ENCODE measurements around the gene CEP350.

DNA sequence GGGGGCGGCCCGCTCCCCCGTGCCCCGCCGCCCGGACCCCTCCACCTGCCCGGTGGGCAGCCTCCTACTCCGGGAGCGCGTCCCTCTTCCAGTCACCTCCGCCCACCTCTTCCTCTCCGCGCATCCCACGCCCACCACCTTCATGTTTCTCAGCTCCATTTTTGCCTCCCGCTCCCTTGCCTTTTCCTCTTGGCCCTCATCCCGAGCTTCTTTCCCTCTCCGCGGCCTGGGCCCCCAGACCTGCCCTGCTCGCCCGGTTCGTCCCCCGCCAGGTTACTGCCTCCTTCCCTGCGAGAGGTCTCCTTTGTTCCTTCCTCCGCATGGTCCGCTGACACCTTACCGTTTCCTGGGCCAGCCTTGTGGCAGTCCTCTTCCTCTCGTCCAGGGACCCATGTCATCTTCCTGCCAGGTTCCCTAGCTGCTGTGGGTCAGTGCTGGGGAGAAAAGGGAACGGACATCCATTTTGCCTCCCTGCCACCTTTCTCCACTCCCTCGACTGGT, 200.6 kb downstream of the CEP350 start:
- TF ChIP-seq, protein P1, sequence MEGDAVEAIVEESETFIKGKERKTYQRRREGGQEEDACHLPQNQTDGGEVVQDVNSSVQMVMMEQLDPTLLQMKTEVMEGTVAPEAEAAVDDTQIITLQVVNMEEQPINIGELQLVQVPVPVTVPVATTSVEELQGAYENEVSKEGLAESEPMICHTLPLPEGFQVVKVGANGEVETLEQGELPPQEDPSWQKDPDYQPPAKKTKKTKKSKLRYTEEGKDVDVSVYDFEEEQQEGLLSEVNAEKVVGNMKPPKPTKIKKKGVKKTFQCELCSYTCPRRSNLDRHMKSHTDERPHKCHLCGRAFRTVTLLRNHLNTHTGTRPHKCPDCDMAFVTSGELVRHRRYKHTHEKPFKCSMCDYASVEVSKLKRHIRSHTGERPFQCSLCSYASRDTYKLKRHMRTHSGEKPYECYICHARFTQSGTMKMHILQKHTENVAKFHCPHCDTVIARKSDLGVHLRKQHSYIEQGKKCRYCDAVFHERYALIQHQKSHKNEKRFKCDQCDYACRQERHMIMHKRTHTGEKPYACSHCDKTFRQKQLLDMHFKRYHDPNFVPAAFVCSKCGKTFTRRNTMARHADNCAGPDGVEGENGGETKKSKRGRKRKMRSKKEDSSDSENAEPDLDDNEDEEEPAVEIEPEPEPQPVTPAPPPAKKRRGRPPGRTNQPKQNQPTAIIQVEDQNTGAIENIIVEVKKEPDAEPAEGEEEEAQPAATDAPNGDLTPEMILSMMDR (IDR thresholded peaks at IDR 0.05; ENCODE audit: poor library complexity): no peak
- TF ChIP-seq EZH2phosphoT487 (IDR thresholded peaks at IDR 0.05; ENCODE audit: low read depth, severe bottlenecking, unreplicated experiment) (no peak), EZH2 (IDR thresholded peaks at IDR 0.05; ENCODE audit: borderline replicate concordance) (no peak)
